ENCODE results near the gene MED14. TPM values are rescaled to one million over a fixed set of nuclear protein-coding genes. Genes with fewer than 3 reads are reported as not detected.

The MED14 gene
- total RNA-seq, 4 donors from 2014 or later: 21.6 to 37.6 (median 28.9) TPM

- H3K9me3 ChIP-seq: no peaks in the 10 kb centered on the region
- TF ChIP-seq POLR2A (IDR thresholded peaks at IDR 0.05) (no peak), CTCF (IDR thresholded peaks at IDR 0.05) (no peak)
- H3K36me3 ChIP-seq: peaks cover 0 to 16% (median 0%) of the 10 kb centered on the region in 3 donors
- no peak for DNase-seq
- H3K4me1 ChIP-seq: no peaks in the 10 kb centered on the region
- no peak overlapping the region for H3K27ac ChIP-seq
- 52 to 57% methylated on average over 3 of the region's 3 CpGs for WGBS, 2 donors
- intact Hi-C loops (cut with DNase I): no loop called here
- no peaks in the 10 kb centered on the region for H3K27me3 ChIP-seq
- H3K4me3 ChIP-seq: no peak overlapping the region
Observed at GRCh38 chrX:40721489-40722106, 13.7 kb downstream of the MED14 start.

GRCh38 chrX:40720792-40721191 lies 14.6 kb downstream of the MED14 start:
- Histone ChIP-seq H3K36me3 (peaks cover 0 to 16% (median 0%) of the 10 kb centered on the region in 3 donors), H3K4me1 (no peaks in the 10 kb centered on the region), H3K4me3 (no peak overlapping the region), H3K27me3 (no peaks in the 10 kb centered on the region), H3K27ac (no peak overlapping the region), H3K9me3 (no peaks in the 10 kb centered on the region)
- intact Hi-C loops (cut with DNase I): no loop called here
- no peak for TF ChIP-seq CTCF (IDR thresholded peaks at IDR 0.05)
- no peak for TF ChIP-seq POLR2A (IDR thresholded peaks at IDR 0.05)
- DNase-seq: no peak
- 100% methylated on average over 1 of the region's 8 CpGs; no CpG with 5 or more reads in 1 of the 2 donors for WGBS, 2 donors

DNA sequence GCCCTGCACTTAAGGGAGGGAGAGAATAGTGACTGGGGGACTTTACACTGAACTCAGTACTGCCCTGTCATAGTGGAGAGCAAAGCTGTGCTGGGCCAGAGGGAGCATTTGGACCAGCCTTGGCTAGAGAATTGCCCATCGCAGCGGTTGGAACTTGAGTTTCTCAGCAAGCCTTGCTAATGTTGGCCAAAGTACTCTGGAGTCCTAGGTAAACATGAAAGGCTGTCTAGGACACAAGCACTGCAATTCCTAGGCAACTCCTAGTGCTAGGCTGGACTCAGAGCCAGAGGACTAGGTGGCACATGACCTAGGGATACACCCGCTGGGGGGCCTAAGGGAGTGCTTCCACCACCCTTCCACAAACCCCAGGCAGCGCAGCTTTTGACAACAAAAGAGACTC lies 15.0 kb downstream of the MED14 start:
- H3K27me3 ChIP-seq: no peaks in the 10 kb centered on the region
- no peak for DNase-seq
- no peak for TF ChIP-seq CTCF (IDR thresholded peaks at IDR 0.05)
- TF ChIP-seq POLR2A (IDR thresholded peaks at IDR 0.05): no peak
- H3K4me1 ChIP-seq: no peaks in the 10 kb centered on the region
- peaks cover 0 to 16% (median 0%) of the 10 kb centered on the region in 3 donors for H3K36me3 ChIP-seq
- WGBS, 2 donors: 100% methylated on average over 2 of the region's 4 CpGs; no CpG with 5 or more reads in 1 of the 2 donors
- H3K4me3 ChIP-seq: no peak overlapping the region
- no peaks in the 10 kb centered on the region for H3K9me3 ChIP-seq
- no peak overlapping the region for H3K27ac ChIP-seq
- intact Hi-C loops (cut with DNase I): no loop called here

- Histone ChIP-seq H3K4me3 (no peak overlapping the region), H3K27me3 (no peaks in the 10 kb centered on the region), H3K27ac (no peak overlapping the region), H3K36me3 (peaks cover 0 to 16% (median 0%) of the 10 kb centered on the region in 3 donors), H3K4me1 (no peaks in the 10 kb centered on the region), H3K9me3 (no peaks in the 10 kb centered on the region)
- intact Hi-C loops (cut with DNase I): no loop called here
- TF ChIP-seq POLR2A (IDR thresholded peaks at IDR 0.05) (no peak), CTCF (IDR thresholded peaks at IDR 0.05) (no peak)
- DNase-seq: no peak
Observed at GRCh38 chrX:40719731-40720130, 15.6 kb downstream of the MED14 start.

- H3K4me1 ChIP-seq: no peaks in the 10 kb centered on the region
- DNase-seq: no peak
- H3K4me3 ChIP-seq: no peak overlapping the region
- H3K36me3 ChIP-seq: peaks cover 0 to 20% (median 0%) of the 10 kb centered on the region in 3 donors
- no peak overlapping the region for H3K27ac ChIP-seq
- H3K27me3 ChIP-seq: no peaks in the 10 kb centered on the region
- TF ChIP-seq CTCF (IDR thresholded peaks at IDR 0.05) (no peak), POLR2A (IDR thresholded peaks at IDR 0.05) (no peak)
- H3K9me3 ChIP-seq: no peaks in the 10 kb centered on the region
- intact Hi-C loops (cut with DNase I): no loop called here
Observed at GRCh38 chrX:40719218-40719617, 16.1 kb downstream of the MED14 start.

All from esophagus squamous epithelium (tissue), 5 donors.